T-helper 1 cell treated with Interleukin-12 subunit alpha and Interleukin-12 subunit beta and Interleukin-4 antibody, amounts not matched to agents 30 ng/mL and 1 ng/mL, for 36 hours (primary cell): Measurements from ENCODE around the gene CCDC59. TPM values are rescaled to one million over a fixed set of nuclear protein-coding genes. Genes with fewer than 3 reads are reported as not detected.
"Not testable (repeated sequence)": the region's sequence is repeated elsewhere in the genome, so short reads cannot be mapped to it uniquely, and the experiment has no call there.

Experiments used
- intact Hi-C: fragments of 100-400 bp; cut with micrococcal nuclease; formaldehyde crosslinking; loops from one replicate; pipeline ENCODE4 v1.15.1; 2024
- total RNA-seq: library from RNA; stranded (reverse); gene quantifications from 2 replicates; pipeline ENCODE4 v1.2.3, GENCODE V29; 2022

CCDC59 gene
- total RNA-seq, result 47.9 and 51.0 TPM in 2 replicates

DNA sequence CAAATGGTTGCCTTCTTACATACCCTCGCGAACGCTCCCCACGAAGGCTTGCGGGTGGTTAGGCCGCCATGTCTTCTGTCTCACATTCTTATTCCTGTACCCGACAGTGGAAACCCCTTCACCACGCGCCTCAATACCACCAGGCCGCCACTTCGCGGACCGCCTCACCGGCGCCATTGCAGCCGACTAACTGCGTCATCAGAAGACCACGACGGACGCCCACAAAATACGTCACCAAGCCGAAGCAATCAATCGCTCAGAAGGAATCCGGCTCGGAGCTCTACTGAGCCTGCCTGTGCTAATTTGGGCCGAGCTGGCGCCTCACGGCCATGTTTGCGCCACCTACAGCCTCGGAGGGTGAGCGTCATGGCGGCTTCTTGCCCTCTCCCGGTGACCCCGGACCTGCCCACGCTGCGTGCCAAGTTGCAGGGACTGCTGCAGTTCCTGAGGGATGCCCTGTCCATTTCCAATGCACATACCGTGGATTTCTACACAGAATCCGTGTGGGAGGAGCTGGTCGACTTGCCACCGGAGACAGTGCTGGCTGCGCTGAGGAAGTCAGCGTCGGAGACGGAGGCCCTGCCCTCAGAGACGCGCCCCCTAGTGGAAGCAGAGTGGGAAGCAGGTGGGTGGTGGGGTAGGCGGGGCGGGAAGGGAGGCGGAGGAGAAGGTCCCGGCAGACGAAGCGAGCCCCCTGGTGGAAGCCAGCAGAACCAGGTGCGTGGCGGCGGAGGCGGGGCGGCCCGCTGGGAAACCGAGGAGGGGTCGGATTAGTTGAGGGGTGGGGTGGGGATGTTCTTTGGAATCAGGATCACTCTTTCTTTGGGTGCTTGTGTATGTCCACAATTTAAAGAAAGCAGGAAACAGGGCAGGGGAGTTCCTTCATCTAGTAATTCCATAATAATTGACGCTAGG, at the start of gene CCDC59, which contains the start of gene METTL25:
Gene CCDC59, minus strand, starts transcription at position 188 of the 915 bp plus-strand sequence. Its CDS starts 11 bp downstream, at position 177.
Gene METTL25, plus strand, starts transcription at position 330 of the 915 bp plus-strand sequence. Its CDS starts 37 bp downstream, at position 367.
- intact Hi-C loops, result loop anchor here (1.0 kb wide), 2 partner anchors 328 to 714 kb away; partner anchors contain the start of gene TMTC2

DNA sequence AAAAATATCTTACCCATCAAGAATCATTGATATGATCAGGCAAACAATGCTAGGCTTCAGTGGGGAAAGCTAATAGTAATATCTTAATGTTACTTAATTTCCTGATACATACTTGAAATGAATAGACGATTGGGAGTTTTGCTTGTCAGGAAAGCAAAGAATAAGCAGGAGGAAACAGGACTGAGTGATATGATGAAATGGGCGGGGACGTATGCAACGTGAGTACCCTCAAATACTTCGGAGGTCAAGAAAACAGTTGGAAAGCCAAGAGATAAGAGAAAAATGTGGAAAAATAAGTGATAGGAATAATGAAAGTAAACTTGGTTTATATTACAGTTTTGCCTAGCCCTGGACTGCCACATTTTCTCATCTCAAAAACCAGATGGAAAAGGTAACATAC, 49.3 kb upstream of the CCDC59 start:
- intact Hi-C loops, result no loop called here

DNA sequence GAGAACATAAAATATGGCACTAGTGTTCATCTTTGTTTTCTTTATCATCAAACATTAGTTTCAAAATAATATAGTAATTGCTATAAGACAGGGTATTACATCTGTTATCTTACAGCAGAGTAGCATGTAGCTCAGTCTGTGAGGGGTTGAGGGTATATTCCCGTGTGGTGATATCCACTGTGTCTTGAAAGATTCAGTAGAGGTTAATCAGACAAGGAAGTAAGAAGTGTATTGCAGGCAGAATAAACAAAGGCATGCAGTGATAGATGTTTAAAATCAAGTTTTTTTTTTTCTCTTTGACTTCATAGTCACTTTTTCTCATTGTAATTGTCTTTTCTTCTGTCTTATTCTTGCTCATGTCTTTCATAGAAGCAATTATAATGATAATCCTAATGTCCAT, 48.5 kb upstream of the CCDC59 start:
- intact Hi-C loops, result no loop called here

GRCh38 chr12:82400819-82401218, 42.6 kb upstream of the CCDC59 start:
- intact Hi-C loops, result no loop called here

DNA sequence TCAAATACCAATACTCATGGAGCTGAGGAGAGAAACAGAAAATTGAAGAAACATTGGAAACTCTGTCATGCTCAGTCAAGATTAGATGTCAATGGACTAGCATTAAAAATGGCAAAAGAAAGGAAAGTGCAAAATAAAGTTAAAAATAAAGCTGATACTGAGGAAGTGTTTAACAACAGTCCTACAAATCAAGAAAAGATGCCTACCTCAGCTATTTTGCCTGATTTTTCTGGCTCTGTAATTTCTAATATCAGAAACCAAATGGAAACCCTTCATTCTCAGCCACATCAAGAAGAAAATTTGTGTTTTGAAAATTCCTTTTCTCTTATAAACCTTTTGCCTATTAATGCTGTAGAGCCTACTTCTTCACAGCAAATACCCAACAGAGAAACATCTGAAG, 40.7 kb upstream of the CCDC59 start:
- intact Hi-C loops, result no loop called here

DNA sequence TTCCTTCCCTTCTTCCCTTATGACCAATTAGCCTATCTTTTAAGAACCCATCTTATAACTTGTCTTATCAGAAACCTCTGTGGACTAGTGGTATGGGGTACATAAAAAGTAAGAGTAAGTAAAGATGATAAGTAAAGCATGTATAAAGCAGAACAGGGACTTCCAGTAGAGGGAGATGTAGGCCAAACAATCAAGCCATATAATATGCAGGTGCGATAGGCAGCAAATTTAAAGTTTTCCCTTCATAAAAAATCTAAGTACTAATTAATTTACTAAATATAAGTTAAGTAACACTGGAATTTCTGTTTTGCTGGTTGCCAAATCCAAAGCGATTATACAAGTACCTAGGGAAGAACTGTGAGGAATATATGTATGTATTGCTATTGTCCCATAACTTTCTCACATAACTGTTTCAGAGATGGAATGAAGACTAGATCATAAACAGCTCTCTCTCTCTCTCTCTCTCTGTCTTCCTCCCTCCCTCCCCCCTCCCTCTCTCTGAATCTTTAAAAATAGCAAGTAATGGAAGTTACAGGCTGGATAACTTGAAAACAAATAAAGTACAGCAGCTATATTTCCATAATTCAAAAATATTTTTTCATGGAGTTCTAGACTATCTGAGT, 25.9 kb upstream of the CCDC59 start:
- intact Hi-C loops, result no loop called here

DNA sequence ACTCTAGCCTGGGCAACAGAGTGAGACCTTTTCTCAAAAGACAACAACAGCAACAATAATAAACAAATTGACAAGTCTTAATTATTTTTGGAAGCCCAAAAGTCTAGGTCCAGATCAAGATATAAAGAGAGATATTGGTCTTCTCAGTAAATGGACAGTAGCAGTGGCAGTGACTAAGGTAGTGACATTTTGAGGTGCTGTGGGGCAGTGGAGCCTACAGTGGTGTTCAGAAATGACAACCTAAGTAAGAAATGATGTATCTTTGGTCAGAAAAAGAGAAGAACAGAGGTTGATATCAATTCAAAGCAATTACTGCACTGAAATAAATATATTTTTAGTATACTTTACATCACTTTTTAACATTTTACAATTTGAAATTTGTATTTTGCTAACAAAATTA, 20.8 kb upstream of the CCDC59 start:
- intact Hi-C loops, result no loop called here

DNA sequence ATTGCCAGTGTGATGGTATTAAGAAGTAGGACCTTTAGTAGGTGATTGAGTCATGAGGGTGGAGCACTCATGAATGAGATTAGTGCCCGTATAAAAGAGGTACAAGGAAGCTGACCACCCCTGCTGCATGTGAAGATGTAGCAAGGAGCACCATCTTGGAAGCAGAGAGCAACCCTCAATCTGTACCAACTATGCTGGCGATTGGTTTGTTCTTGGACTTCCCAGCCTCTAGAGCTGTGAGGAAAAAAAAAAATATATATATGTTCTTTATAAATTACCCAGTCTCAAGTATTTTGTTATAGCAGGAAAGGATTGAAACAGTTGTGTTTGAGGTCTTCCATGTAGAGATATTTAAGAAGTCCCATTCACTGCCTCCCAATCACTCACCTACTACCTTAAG, 17.0 kb upstream of the CCDC59 start:
- intact Hi-C loops, result no loop called here

DNA sequence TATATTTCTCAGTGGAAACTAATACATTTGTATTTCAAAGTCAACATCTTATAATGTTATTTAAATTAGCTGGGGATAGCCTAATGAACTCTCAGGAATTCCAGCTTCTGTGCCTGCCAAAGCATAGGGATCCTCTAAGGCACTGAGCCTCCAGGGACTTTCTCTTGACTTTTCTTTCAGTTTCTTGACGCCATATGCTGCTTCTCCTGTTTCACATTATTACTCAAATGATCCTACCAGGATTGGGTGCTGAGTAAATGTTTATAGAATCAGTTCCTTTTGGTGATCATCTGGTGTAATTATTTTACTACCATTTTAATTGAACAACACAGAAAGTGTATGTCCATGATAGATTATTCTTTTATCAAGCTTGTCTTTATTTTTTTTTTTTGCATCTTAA, 8.0 kb upstream of the CCDC59 start:
- intact Hi-C loops, result no loop called here

- intact Hi-C loops, result no loop called here
These were observed 5.8 kb upstream of the CCDC59 start for GRCh38 chr12:82363990-82364389.

GRCh38 chr12:82361461-82361915, 3.3 kb upstream of the CCDC59 start:
- intact Hi-C loops, result no loop called here

DNA sequence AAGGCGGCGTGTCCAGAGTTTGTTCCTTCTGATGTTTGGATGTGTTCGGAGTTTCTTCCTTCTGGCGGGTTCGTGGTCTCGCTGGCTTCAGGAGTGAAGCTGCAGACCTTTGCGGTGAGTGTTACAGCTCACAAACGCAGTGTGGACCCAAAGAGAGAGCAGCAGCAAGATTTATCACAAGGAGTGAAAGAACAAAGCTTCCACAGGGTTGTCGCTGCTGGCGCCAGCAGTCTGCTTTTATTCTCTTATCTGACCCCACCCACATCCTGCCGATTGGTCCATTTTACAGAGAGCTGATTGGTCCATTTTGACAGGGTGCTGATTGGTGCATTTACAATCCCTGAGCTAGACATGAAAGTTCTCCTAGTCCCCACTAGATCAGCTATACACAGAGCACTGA, 2.6 kb upstream of the CCDC59 start:
- intact Hi-C loops, result not testable (repeated sequence)

GRCh38 chr12:82359115-82359478, 910 bp upstream of the CCDC59 start:
- intact Hi-C loops, result no loop called here

DNA sequence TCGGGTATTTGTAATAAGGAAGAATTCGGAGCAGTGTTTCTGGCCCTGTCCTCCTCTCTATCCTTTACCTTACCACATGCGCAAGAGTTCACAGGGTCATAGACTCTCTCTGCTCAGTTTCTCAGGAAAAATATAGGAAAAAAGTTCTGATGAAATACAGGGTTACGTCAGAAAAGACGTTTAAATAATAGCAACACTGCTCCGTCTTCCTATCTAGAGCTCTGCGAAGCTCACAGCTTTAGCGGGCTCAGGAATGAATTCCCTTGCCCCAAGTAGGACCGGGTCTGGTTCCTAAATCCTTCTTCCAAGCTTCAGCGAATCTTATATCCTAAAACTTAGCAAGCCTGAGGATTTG, 365 bp downstream of the CCDC59 start:
- intact Hi-C loops, result loop anchor here (1.0 kb wide), 2 partner anchors 328 to 714 kb away; partner anchors contain the start of gene TMTC2

DNA sequence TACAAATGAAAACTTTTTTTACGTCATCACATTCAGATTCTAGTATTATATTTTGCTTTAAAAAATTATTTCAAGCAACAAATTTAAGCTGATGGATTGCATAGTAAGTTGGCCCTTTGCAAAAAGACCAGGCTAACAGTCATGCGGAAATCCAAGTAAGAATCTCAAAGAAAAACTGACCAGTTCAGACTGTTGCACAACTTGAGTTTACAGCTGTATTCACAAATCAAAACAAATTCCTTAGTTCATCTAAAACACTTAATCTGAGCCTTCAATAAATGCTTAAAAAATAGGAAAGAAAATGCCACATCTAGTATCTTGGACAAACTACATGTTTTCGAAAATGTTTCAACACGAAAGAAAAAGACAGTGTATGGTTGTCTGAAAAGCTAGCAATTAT, 847 bp downstream of the CCDC59 start:
- intact Hi-C loops, result no loop called here

GRCh38 chr12:82351390-82351789, 6.8 kb downstream of the CCDC59 start:
- intact Hi-C loops, result no loop called here

GRCh38 chr12:82350161-82350560, 8.0 kb downstream of the CCDC59 start:
- intact Hi-C loops, result no loop called here

DNA sequence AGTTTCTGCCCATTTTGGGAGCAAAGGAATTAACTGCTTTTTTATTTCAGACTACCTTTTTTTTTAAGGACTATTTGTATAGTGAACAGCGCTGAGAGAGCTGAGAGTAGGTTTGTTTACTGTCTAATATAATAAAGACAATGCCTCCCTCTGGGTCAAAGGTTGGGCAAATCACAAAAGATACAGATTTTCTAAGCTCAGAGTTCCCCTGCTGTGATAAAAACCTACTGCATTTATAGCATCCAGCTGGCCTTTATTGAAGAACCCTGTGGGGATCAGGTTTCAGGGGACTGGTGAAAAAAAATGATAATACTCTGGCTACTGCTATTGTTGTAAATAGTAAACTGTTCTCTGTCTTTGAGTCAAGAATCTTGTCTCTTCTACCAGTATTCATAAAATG, 28.7 kb downstream of the CCDC59 start:
- intact Hi-C loops, result loop anchor here (5.0 kb wide), 1 partner anchor 877 kb away; no protein-coding TSS in a partner anchor

DNA sequence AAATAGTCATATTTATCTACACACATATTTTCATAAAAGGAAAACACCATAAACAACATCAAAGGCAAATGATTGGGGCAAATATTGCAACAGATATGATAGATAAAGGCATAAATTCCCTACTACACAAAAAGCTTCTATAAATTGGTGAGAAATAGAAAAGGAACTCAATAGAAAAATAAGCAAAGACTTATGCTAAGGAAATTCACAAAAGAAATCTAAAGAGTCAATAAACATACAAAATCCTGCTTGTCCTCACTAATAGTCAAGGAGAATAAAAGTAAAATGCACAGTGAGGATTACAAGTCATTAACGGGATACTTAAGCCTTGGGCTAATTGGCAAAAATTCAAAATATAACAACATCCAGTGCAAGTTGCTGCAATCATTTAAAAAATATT, 30.3 kb downstream of the CCDC59 start:
- intact Hi-C loops, result loop anchor here (1.0 to 5.0 kb wide), 2 partner anchors 684 to 876 kb away; no protein-coding TSS in a partner anchor

- intact Hi-C loops, result loop anchor here (1.0 to 5.0 kb wide), 2 partner anchors 683 to 875 kb away; no protein-coding TSS in a partner anchor
These were observed 31.2 kb downstream of the CCDC59 start for GRCh38 chr12:82326905-82327503.

DNA sequence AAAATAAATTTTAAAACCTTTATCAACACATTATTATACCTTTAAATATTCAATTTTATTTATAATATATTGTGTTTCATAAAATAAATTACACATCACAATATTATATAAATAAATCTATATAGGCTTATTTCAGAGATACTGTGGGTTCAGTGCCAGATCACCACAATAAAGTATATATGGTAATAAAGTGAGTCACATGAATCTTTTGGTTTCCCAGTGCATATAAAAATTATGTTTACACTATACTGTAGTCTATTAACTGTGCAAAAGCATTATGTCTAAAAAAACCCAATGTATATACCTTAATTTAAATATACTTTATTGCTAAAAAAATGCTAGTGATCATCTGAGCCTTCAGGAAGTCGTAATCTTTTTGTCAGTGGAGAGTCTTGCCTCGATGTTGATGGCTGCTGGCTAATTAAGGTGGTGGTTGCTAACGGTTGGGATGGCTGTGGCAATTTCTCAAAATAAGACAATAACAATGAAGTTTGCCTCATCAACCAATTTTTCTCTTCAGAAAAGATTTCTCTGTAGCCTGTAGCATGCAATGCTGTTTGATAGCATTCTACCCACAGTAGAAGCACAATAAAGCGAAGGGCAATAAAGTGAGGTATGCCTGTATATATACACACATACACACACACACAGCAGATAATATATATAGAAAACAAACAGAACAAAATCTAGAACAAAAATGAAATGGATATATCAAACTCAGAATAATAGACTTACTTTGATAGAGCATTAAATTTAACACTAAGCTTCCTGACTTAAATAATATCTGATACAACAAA, 32.4 kb downstream of the CCDC59 start:
- intact Hi-C loops, result loop anchor here (5.0 kb wide), 1 partner anchor 873 kb away; no protein-coding TSS in a partner anchor
